Keratinocyte (primary cell): ENCODE measurements around the gene PRRX1. TPM values are rescaled to one million over a fixed set of nuclear protein-coding genes. Genes with fewer than 3 reads are reported as not detected.

Experiments
- DNase-seq: peaks from one replicate; pipeline ENCODE4 v3.0.0-alpha.2; 2011; ENCODE audit warnings: low read depth, missing footprints, low spot score
- FAIRE-seq: peaks from 2 replicates; lab custom pipeline; 2011; peaks lifted over from hg19 to GRCh38; lab: Jason Lieb, UNC
- H2AFZ ChIP-seq: 2 replicates; pipeline ENCODE4 v1.6.0; 2012; ENCODE audit warnings: low read length, control low read depth, inconsistent platforms; ENCODE audit not compliant: control insufficient read depth
- H3K27ac ChIP-seq: 2 replicates; pipeline ENCODE4 v1.5.1; 2011; ENCODE audit warnings: low read length; ENCODE audit not compliant: control insufficient read depth, insufficient read depth
- H3K27me3 ChIP-seq: 3 replicates; pipeline ENCODE4 v1.6.0; 2011; ENCODE audit warnings: low read length; ENCODE audit not compliant: control insufficient read depth, insufficient read depth; ENCODE audit errors: extremely low read depth
- H3K36me3 ChIP-seq, 2 experiments: 2 replicates in 1 of 2; 3 replicates in 1 of 2; pipeline ENCODE4 v1.5.1; 2011; ENCODE audit warnings: low read length in 2 of 2, mild to moderate bottlenecking in 1 of 2; ENCODE audit not compliant: control insufficient read depth in 2 of 2, insufficient read depth in 2 of 2; ENCODE audit errors: extremely low read depth in 1 of 2
- H3K4me1 ChIP-seq: 3 replicates; pipeline ENCODE4 v1.5.1; 2011; ENCODE audit warnings: low read length; ENCODE audit not compliant: control insufficient read depth, insufficient read depth; ENCODE audit errors: extremely low read depth
- H3K4me2 ChIP-seq: 3 replicates; pipeline ENCODE4 v1.6.0; 2011; ENCODE audit warnings: low read depth, low read length; ENCODE audit not compliant: control insufficient read depth, insufficient read depth; ENCODE audit errors: extremely low read depth
- H3K4me3 ChIP-seq, 3 experiments: fragments of 200-600 bp in 1 of 3; sonication (generic) in 1 of 3; 2 replicates in 2 of 3; 3 replicates in 1 of 3; pipeline ENCODE4 v1.5.1; 2011 to 2016; ENCODE audit warnings: low read length in 3 of 3, mild to moderate bottlenecking in 3 of 3, control low read depth in 2 of 3, inconsistent platforms in 1 of 3, low read depth in 1 of 3, mixed read lengths in 1 of 3, mixed run types in 1 of 3, moderate library complexity in 1 of 3; ENCODE audit not compliant: control insufficient read depth in 2 of 3, insufficient read depth in 2 of 3; ENCODE audit errors: extremely low read depth in 1 of 3
- H3K79me2 ChIP-seq: 2 replicates; pipeline ENCODE4 v1.6.0; 2012; ENCODE audit warnings: low read length; ENCODE audit not compliant: control insufficient read depth, insufficient read depth
- H3K9ac ChIP-seq: 3 replicates; pipeline ENCODE4 v1.6.0; 2011; ENCODE audit warnings: low read length; ENCODE audit not compliant: control insufficient read depth, insufficient read depth; ENCODE audit errors: extremely low read depth
- H3K9me1 ChIP-seq: 3 replicates; pipeline ENCODE4 v1.6.0; 2011; ENCODE audit warnings: low read length; ENCODE audit not compliant: control insufficient read depth, insufficient read depth; ENCODE audit errors: extremely low read depth
- H3K9me3 ChIP-seq: 2 replicates; pipeline ENCODE4 v1.5.1; 2012; ENCODE audit warnings: low read depth, low read length; ENCODE audit not compliant: control insufficient read depth
- H4K20me1 ChIP-seq: 3 replicates; pipeline ENCODE4 v1.6.0; 2011; ENCODE audit warnings: low read length; ENCODE audit not compliant: control insufficient read depth, insufficient read depth; ENCODE audit errors: extremely low read depth
- EZH2 ChIP-seq: IDR thresholded peaks from one replicate; pipeline ENCODE4 v1.6.1; 2012; ENCODE audit warnings: inconsistent platforms, mild to moderate bottlenecking, low read length, moderate library complexity
- dilution Hi-C: fragments of 300-500 bp; cut with MboI; formaldehyde crosslinking; loops from one replicate; pipeline ENCODE4 v1.7.0; 2020; ENCODE audit warnings: low sequenced_read_pairs; ENCODE audit not compliant: extremely low pct_ligation_motif_present
- polyA plus RNA-seq, 5 experiments: library from polyadenylated mRNA; depleted of rRNA in 3 of 5; stranded (reverse) in 3 of 5; stranded (forward) in 1 of 5; unstranded in 1 of 5; fragments of >200 nt; gene quantifications; 1 replicate in 1 of 5; 2 replicates in 3 of 5; 3 replicates in 1 of 5; pipeline versions ENCODE4 v1.2.1 to v1.2.3, GENCODE V29; 2011 to 2012; ENCODE audit warnings: missing spikeins in 2 of 5, low read depth in 1 of 5, low replicate concordance in 1 of 5
- TF ChIP-seq, protein P1 (sequence below), 3 experiments: IDR thresholded peaks in 1 of 3; conservative IDR thresholded peaks in 1 of 3; optimal IDR thresholded peaks in 1 of 3; 2 replicates in 2 of 3; 3 replicates in 1 of 3; pipeline versions ENCODE3 to v1.5.1; 2011; ENCODE audit warnings: low read length in 3 of 3, mild to moderate bottlenecking in 3 of 3, moderate library complexity in 2 of 3, control low read depth in 1 of 3, inconsistent platforms in 1 of 3; ENCODE audit not compliant: insufficient read depth in 2 of 3; ENCODE audit errors: extremely low read depth in 1 of 3

The PRRX1 gene
- polyA plus RNA-seq, 1 donor (not counting 4 experiments of a cell fraction or from before 2014, with no cell fraction given): not detected

DNA sequence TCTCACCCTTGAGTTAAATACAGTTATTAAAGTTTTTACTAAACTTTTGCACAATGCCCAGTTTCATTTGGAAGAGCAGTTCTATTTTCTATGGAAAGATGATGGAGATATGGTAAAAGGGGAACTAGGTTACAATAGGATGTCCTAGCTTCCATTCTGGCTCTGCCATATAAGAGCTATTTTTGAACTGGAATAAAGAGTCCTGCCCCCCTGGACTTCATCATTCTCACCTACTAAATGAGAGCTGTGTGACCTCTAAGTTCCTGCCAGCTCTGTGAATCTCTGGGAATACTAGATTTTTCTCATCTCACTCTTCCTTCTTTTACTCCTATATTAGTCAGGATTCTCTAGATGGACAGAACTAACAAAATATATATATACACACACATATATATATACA lies 106.3 kb downstream of the PRRX1 start:
- FAIRE-seq: no peak
- no peak overlapping the region for H3K4me3 ChIP-seq
- DNase-seq: no peak
- no peaks in the 10 kb centered on the region for H4K20me1 ChIP-seq
- dilution Hi-C loops: no loop called here
- H3K27ac ChIP-seq: no peak overlapping the region
- H2AFZ ChIP-seq: no peak overlapping the region
- no peak overlapping the region for H3K4me2 ChIP-seq
- H3K36me3 ChIP-seq: no peaks in the 10 kb centered on the region
- H3K9me1 ChIP-seq: no peaks in the 10 kb centered on the region
- H3K79me2 ChIP-seq: no peaks in the 10 kb centered on the region
- no peaks in the 10 kb centered on the region for H3K9me3 ChIP-seq
- H3K9ac ChIP-seq: no peak overlapping the region
- TF ChIP-seq, protein P1, sequence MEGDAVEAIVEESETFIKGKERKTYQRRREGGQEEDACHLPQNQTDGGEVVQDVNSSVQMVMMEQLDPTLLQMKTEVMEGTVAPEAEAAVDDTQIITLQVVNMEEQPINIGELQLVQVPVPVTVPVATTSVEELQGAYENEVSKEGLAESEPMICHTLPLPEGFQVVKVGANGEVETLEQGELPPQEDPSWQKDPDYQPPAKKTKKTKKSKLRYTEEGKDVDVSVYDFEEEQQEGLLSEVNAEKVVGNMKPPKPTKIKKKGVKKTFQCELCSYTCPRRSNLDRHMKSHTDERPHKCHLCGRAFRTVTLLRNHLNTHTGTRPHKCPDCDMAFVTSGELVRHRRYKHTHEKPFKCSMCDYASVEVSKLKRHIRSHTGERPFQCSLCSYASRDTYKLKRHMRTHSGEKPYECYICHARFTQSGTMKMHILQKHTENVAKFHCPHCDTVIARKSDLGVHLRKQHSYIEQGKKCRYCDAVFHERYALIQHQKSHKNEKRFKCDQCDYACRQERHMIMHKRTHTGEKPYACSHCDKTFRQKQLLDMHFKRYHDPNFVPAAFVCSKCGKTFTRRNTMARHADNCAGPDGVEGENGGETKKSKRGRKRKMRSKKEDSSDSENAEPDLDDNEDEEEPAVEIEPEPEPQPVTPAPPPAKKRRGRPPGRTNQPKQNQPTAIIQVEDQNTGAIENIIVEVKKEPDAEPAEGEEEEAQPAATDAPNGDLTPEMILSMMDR (optimal IDR thresholded peaks at IDR 0.05 in 1 of 3, IDR thresholded peaks at IDR 0.05 in 1 of 3, conservative IDR thresholded peaks at IDR 0.05 in 1 of 3; ENCODE audit: extremely low read depth in 1 of 3, insufficient read depth in 2 of 3, low read length in 3 of 3): no peak
- no peak for TF ChIP-seq EZH2
- no peaks in the 10 kb centered on the region for H3K27me3 ChIP-seq
- no peaks in the 10 kb centered on the region for H3K4me1 ChIP-seq

DNA sequence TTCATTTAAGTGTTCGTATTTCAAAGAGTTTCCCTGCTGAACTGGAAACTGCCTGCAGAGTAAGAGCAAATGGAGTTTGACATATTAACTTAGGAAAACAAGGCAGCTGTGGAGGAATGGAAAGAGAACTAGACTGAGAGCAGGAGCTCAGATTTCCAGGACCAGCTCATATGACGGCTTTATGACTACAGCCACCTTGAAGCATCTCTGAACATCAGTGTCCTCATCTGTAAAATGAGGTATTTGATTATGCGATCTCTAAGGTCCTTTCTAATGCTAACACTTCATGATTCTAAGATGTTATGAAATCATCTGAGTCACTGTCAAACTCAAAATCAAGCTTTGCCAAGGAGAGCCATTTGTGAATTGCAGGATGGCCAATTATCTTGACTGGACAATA lies 112.3 kb downstream of the PRRX1 start:
- Histone ChIP-seq H3K9me3 (no peaks in the 10 kb centered on the region), H3K27ac (no peak overlapping the region), H3K4me1 (no peaks in the 10 kb centered on the region), H3K79me2 (no peaks in the 10 kb centered on the region), H3K4me2 (no peak overlapping the region), H3K9ac (no peak overlapping the region), H4K20me1 (no peaks in the 10 kb centered on the region), H2AFZ (no peak overlapping the region), H3K27me3 (no peaks in the 10 kb centered on the region), H3K4me3 (no peak overlapping the region), H3K9me1 (no peaks in the 10 kb centered on the region), H3K36me3 (no peaks in the 10 kb centered on the region)
- dilution Hi-C loops: no loop called here
- no peak for TF ChIP-seq EZH2
- TF ChIP-seq, protein P1 (optimal IDR thresholded peaks at IDR 0.05 in 1 of 3, IDR thresholded peaks at IDR 0.05 in 1 of 3, conservative IDR thresholded peaks at IDR 0.05 in 1 of 3; ENCODE audit: extremely low read depth in 1 of 3, insufficient read depth in 2 of 3, low read length in 3 of 3): no peak
- FAIRE-seq: no peak
- no peak for DNase-seq
